Effector memory CD4-positive, alpha-beta T cell (primary cell): ENCODE data around the gene MESP1.

Experiments
- DNase-seq, 3 donors: peaks; one replicate each; pipeline ENCODE4 v3.0.0-alpha.2; 2020
- H3K27ac ChIP-seq: 2 replicates; pipeline ENCODE4 v1.7.0; 2013; ENCODE audit warnings: mild to moderate bottlenecking, low read length, moderate library complexity; ENCODE audit not compliant: insufficient read depth, poor library complexity, severe bottlenecking
- H3K27me3 ChIP-seq: replicated peaks from 2 replicates; pipeline ENCODE4 v1.7.0; 2013; ENCODE audit warnings: mild to moderate bottlenecking, low read length; ENCODE audit not compliant: insufficient read depth, control insufficient read depth, poor library complexity, severe bottlenecking
- H3K36me3 ChIP-seq: 2 replicates; pipeline ENCODE4 v1.7.0; 2013; ENCODE audit warnings: mild to moderate bottlenecking, low read length, moderate library complexity; ENCODE audit not compliant: control insufficient read depth, insufficient read depth
- H3K4me1 ChIP-seq: 2 replicates; pipeline ENCODE4 v1.7.0; 2013; ENCODE audit warnings: low read length, mild to moderate bottlenecking; ENCODE audit not compliant: control insufficient read depth, insufficient read depth, poor library complexity, severe bottlenecking
- H3K4me3 ChIP-seq: 2 replicates; pipeline ENCODE4 v1.7.0; 2013; ENCODE audit warnings: low read length, low read depth, mild to moderate bottlenecking; ENCODE audit not compliant: insufficient read depth, poor library complexity, severe bottlenecking
- H3K9me3 ChIP-seq: 2 replicates; pipeline ENCODE4 v1.7.0; 2013; ENCODE audit warnings: mild to moderate bottlenecking, low read length, moderate library complexity; ENCODE audit not compliant: control insufficient read depth

MESP1 gene

GRCh38 chr15:89770041-89770440 lies 19.0 kb upstream of the MESP1 start:
- Histone ChIP-seq H3K9me3 (no peaks in the 10 kb centered on the region), H3K4me3 (no peak overlapping the region), H3K4me1 (no peaks in the 10 kb centered on the region), H3K27ac (no peak overlapping the region), H3K36me3 (no peaks in the 10 kb centered on the region), H3K27me3 (no peaks in the 10 kb centered on the region)
- no peak for DNase-seq

- no peak overlapping the region for H3K4me3 ChIP-seq
- DNase-seq = no peak
- no peaks in the 10 kb centered on the region for H3K4me1 ChIP-seq
- H3K9me3 ChIP-seq = no peaks in the 10 kb centered on the region
- H3K36me3 ChIP-seq = no peaks in the 10 kb centered on the region
- H3K27ac ChIP-seq = no peak overlapping the region
- no peaks in the 10 kb centered on the region for H3K27me3 ChIP-seq
Observed at GRCh38 chr15:89769366-89769765, 18.3 kb upstream of the MESP1 start.

GRCh38 chr15:89768071-89768500 lies 17.0 kb upstream of the MESP1 start:
- no peak overlapping the region for H3K4me3 ChIP-seq
- H3K4me1 ChIP-seq = no peaks in the 10 kb centered on the region
- no peaks in the 10 kb centered on the region for H3K9me3 ChIP-seq
- no peak for DNase-seq
- no peaks in the 10 kb centered on the region for H3K36me3 ChIP-seq
- no peaks in the 10 kb centered on the region for H3K27me3 ChIP-seq
- H3K27ac ChIP-seq = no peak overlapping the region

- Histone ChIP-seq H3K4me3 (no peak overlapping the region), H3K27me3 (no peaks in the 10 kb centered on the region), H3K27ac (no peak overlapping the region), H3K36me3 (no peaks in the 10 kb centered on the region), H3K9me3 (no peaks in the 10 kb centered on the region), H3K4me1 (no peaks in the 10 kb centered on the region)
- no peak for DNase-seq
Observed at GRCh38 chr15:89767411-89767915, 16.4 kb upstream of the MESP1 start.

- no peaks in the 10 kb centered on the region for H3K9me3 ChIP-seq
- H3K4me1 ChIP-seq = no peaks in the 10 kb centered on the region
- H3K4me3 ChIP-seq = no peak overlapping the region
- DNase-seq = no peak
- H3K36me3 ChIP-seq = no peaks in the 10 kb centered on the region
- H3K27me3 ChIP-seq = no peaks in the 10 kb centered on the region
- no peak overlapping the region for H3K27ac ChIP-seq
Observed at GRCh38 chr15:89766357-89767311, 15.6 kb upstream of the MESP1 start.

- no peak overlapping the region for H3K27ac ChIP-seq
- H3K36me3 ChIP-seq = no peaks in the 10 kb centered on the region
- no peak overlapping the region for H3K4me3 ChIP-seq
Observed at GRCh38 chr15:89765694-89766093, 14.6 kb upstream of the MESP1 start.

GRCh38 chr15:89761929-89762328 lies 10.9 kb upstream of the MESP1 start:
- H3K4me3 ChIP-seq = no peak overlapping the region
- no peaks in the 10 kb centered on the region for H3K27me3 ChIP-seq
- no peak overlapping the region for H3K27ac ChIP-seq
- DNase-seq = no peak
- H3K36me3 ChIP-seq = no peaks in the 10 kb centered on the region
- no peaks in the 10 kb centered on the region for H3K9me3 ChIP-seq
- no peaks in the 10 kb centered on the region for H3K4me1 ChIP-seq

More at GRCh38 chr15:89765694-89766093, 14.6 kb upstream of the MESP1 start:
- no peak for DNase-seq
- H3K27me3 ChIP-seq = no peaks in the 10 kb centered on the region
- H3K9me3 ChIP-seq = no peaks in the 10 kb centered on the region
- H3K4me1 ChIP-seq = no peaks in the 10 kb centered on the region

- H3K36me3 ChIP-seq = no peaks in the 10 kb centered on the region
- H3K4me1 ChIP-seq = no peaks in the 10 kb centered on the region
- no peak overlapping the region for H3K4me3 ChIP-seq
- no peak overlapping the region for H3K27ac ChIP-seq
- no peaks in the 10 kb centered on the region for H3K27me3 ChIP-seq
- H3K9me3 ChIP-seq = no peaks in the 10 kb centered on the region
- no peak for DNase-seq
Observed at GRCh38 chr15:89761009-89761831, 10.2 kb upstream of the MESP1 start.

GRCh38 chr15:89760303-89761008 lies 9.4 kb upstream of the MESP1 start:
- DNase-seq = peak; percentile 24 to 41 (median 28)
- Histone ChIP-seq H3K9me3 (no peaks in the 10 kb centered on the region), H3K27ac (no peak overlapping the region), H3K36me3 (no peaks in the 10 kb centered on the region), H3K4me1 (no peaks in the 10 kb centered on the region), H3K27me3 (no peaks in the 10 kb centered on the region), H3K4me3 (no peak overlapping the region)
